ENCODE data around the gene CNOT1. TPM values are rescaled to one million over a fixed set of nuclear protein-coding genes. Genes with fewer than 3 reads are reported as not detected.

The CNOT1 gene
- total RNA-seq, 6 experiments from 2014 or later = 53.8 to 74.9 (median 65.5) TPM

GRCh38 chr16:58551496-58551895, 78.1 kb downstream of the CNOT1 start:
- Histone ChIP-seq H3K9me3 (no peaks in the 10 kb centered on the region), H3K4me3 (no peak overlapping the region), H3K27me3 (no peaks in the 10 kb centered on the region), H3K4me1 (no peaks in the 10 kb centered on the region), H3K27ac (no peak overlapping the region), H3K36me3 (peaks cover 0 to 93% (median 33%) of the 10 kb centered on the region in 4 donors)
- ATAC-seq (no peak), DNase-seq (no peak)
- intact Hi-C loops (cut with DNase I) = no loop called here
- TF ChIP-seq CTCF (IDR thresholded peaks at IDR 0.05) = no peak
- TF ChIP-seq POLR2A (IDR thresholded peaks at IDR 0.05) = no peak
- WGBS (ENCODE audit: insufficient coverage, low coverage, low lambda C conversion rate, missing lambda C conversion rate) = 74% methylated on average over 3 of the region's 3 CpGs

- intact Hi-C loops (cut with DNase I) = no loop called here
- H3K27ac ChIP-seq = no peak overlapping the region
- H3K4me3 ChIP-seq = no peak overlapping the region
- H3K27me3 ChIP-seq = no peaks in the 10 kb centered on the region
- ATAC-seq = no peak
- no peak for DNase-seq
- WGBS (ENCODE audit: insufficient coverage, low coverage, low lambda C conversion rate, missing lambda C conversion rate) = 56% methylated on average over 2 of the region's 2 CpGs
- no peaks in the 10 kb centered on the region for H3K4me1 ChIP-seq
- H3K36me3 ChIP-seq = peaks cover 0 to 91% (median 36%) of the 10 kb centered on the region in 4 donors
- TF ChIP-seq POLR2A (IDR thresholded peaks at IDR 0.05) (no peak), CTCF (IDR thresholded peaks at IDR 0.05) (no peak)
- H3K9me3 ChIP-seq = no peaks in the 10 kb centered on the region
These were observed 81.2 kb downstream of the CNOT1 start for GRCh38 chr16:58548378-58548777.

DNA sequence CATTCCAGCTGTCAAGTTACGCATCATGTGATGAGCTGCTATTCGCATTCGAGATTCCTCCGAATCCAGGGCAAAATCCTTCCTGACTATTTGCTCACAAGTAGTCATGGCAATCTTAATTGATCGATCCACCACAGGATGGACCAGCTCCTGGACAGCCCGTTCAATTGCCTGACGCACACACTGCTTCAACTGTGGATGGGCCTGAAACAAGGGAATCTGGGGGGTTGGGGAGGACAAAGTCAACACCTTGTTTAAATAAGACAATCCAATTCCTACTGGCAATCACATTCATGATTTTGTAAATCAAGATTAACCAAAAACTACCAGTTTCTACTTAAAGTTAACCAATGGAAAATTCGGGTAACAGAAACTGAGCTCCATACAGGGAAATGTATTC, 85.9 kb downstream of the CNOT1 start:
- intact Hi-C loops (cut with DNase I) = no loop called here
- no peak for TF ChIP-seq CTCF (IDR thresholded peaks at IDR 0.05)
- no peak for TF ChIP-seq POLR2A (IDR thresholded peaks at IDR 0.05)
- peaks cover 9 to 96% (median 48%) of the 10 kb centered on the region in 4 donors for H3K36me3 ChIP-seq

DNA sequence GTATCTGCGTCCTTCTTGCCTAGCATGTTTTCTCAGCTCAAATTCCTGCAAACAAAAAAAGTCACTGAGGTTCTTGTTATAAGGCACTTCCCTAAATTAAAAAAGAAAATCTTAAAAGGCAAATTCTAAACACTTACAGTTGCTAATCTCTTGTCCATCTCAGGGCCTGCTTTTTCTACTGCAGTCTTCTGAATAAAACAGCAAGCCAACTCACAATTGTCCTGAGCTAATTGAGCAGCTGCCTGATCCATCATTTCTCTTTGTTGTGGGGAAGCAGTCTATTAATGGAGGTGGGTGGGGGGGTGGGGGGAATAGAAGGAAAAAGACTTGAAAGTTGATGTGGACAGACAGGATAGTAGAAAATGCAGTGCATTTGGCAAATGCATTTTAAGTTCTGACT, 87.3 kb downstream of the CNOT1 start:
- no peaks in the 10 kb centered on the region for H3K27me3 ChIP-seq
- no peaks in the 10 kb centered on the region for H3K9me3 ChIP-seq
- H3K4me3 ChIP-seq = no peak overlapping the region
- no peak for DNase-seq
- 71% methylated on average over 1 of the region's 1 CpG for WGBS (ENCODE audit: insufficient coverage, low coverage, low lambda C conversion rate, missing lambda C conversion rate)
- no peaks in the 10 kb centered on the region for H3K4me1 ChIP-seq
- TF ChIP-seq CTCF (IDR thresholded peaks at IDR 0.05) = no peak
- TF ChIP-seq POLR2A (IDR thresholded peaks at IDR 0.05) = no peak
- no peak overlapping the region for H3K27ac ChIP-seq
- H3K36me3 ChIP-seq = peaks cover 9 to 96% (median 53%) of the 10 kb centered on the region in 4 donors
- intact Hi-C loops (cut with DNase I) = no loop called here
- ATAC-seq = no peak

More for the DNA sequence above, 85.9 kb downstream of the CNOT1 start:
- 58% methylated on average over 6 of the region's 8 CpGs for WGBS (ENCODE audit: insufficient coverage, low coverage, low lambda C conversion rate, missing lambda C conversion rate)
- no peak overlapping the region for H3K4me3 ChIP-seq
- H3K4me1 ChIP-seq = no peaks in the 10 kb centered on the region
- DNase-seq (peak; percentile 32 to 75 (median 67)), ATAC-seq (peak; percentile 89 to 96 (median 92))
- H3K27ac ChIP-seq = no peak overlapping the region
- H3K27me3 ChIP-seq = no peaks in the 10 kb centered on the region
- H3K9me3 ChIP-seq = no peaks in the 10 kb centered on the region

DNA sequence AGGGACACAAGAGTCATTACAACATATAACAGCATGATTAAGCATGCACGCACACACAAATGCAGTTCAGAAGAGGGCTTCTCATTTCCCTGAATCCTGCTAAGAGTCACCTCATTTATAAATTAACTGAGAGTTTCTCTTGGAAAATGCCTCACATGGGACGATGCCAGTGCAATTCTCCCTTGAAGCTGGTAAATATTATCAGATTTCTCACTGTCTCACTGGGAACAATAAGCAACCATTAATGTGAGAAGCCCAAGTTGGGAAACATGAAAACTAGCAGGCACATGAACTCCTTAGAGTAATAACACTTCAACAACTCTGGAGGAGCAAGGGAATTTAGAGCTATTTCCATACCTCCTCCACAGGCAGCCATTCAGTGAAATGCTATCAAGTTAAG, 87.9 kb downstream of the CNOT1 start:
- intact Hi-C loops (cut with DNase I) = no loop called here
- Histone ChIP-seq H3K4me3 (no peak overlapping the region), H3K9me3 (no peaks in the 10 kb centered on the region), H3K4me1 (no peaks in the 10 kb centered on the region), H3K27me3 (no peaks in the 10 kb centered on the region), H3K27ac (no peak overlapping the region), H3K36me3 (peaks cover 9 to 96% (median 55%) of the 10 kb centered on the region in 4 donors)
- DNase-seq (no peak), ATAC-seq (no peak)
- TF ChIP-seq CTCF (IDR thresholded peaks at IDR 0.05) (no peak), POLR2A (IDR thresholded peaks at IDR 0.05) (no peak)
- 89% methylated on average over 2 of the region's 2 CpGs for WGBS (ENCODE audit: insufficient coverage, low coverage, low lambda C conversion rate, missing lambda C conversion rate)

All from right lobe of liver (tissue), 6 donors.